SIG-M5 treated with dmso at 0.1 percent for 504 hours (cell line): ENCODE results near the gene GNAI3.
"Not testable (repeated sequence)": the region's sequence is repeated elsewhere in the genome, so short reads cannot be mapped to it uniquely, and the experiment has no call there.

Experiments
- DNase-seq: peaks from one replicate; lab custom pipeline; 2025; ENCODE audit not compliant: unreplicated experiment; lab: John Stamatoyannopoulos, UW

The GNAI3 gene

DNA sequence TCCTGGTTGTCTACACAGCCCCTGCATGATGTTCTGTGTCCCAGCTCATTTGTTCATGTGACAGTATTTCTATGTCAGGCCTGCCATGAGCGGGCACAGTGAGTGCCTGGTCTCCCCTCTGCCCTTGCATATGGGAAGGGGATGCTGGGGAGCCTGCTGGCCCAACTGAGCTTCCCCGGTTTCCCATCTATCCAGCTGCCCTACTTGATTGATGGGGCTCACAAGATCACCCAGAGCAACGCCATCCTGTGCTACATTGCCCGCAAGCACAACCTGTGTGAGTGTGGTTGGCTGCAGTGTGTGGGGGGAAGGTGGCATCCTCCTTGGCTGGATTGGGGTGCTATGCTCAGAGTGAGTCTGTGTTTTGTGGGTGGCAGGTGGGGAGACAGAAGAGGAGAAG, 109.0 kb downstream of the GNAI3 start:
- no peak for DNase-seq

DNA sequence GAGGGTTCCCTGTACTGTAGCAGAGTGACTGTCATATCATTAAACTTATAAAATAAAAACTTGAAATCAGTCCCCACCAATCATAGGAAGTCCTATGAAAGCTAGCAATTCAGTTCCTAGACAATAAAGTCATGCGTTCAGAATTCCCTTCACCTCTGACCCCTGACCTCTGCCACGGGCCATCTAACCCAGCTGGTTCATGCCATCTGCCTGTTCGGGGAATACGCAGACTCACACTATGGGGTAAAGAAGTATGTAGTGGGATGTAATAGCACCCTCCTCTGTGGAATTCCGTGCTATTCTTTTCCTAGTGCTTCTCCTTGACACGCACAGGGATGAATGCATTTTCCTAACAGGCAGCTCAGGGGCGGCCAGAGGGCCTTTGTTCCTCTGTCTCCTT, 109.6 kb downstream of the GNAI3 start:
- DNase-seq, result no peak

GRCh38 chr1:109658533-109659042, 110.2 kb downstream of the GNAI3 start:
- DNase-seq, result no peak

DNA sequence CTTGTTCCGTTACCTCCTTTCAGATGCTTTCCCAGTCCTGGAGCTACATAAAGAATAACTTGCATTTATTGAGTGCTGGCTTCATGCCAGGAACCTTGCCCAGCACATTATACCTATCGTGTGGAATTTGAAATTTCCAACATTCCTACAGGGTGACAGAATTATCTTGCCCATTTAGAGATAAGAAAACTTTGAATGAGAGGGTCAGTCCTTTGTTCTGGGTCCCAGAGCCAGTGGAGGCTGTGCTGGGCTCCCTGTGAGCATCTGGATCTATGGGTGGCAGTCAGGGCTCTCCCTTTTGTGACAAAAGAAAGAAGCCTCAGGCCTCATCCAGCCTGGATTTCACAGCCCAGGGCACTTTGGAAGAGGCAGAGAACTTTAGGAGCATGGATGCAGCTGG, 110.7 kb downstream of the GNAI3 start:
- DNase-seq, result no peak

DNA sequence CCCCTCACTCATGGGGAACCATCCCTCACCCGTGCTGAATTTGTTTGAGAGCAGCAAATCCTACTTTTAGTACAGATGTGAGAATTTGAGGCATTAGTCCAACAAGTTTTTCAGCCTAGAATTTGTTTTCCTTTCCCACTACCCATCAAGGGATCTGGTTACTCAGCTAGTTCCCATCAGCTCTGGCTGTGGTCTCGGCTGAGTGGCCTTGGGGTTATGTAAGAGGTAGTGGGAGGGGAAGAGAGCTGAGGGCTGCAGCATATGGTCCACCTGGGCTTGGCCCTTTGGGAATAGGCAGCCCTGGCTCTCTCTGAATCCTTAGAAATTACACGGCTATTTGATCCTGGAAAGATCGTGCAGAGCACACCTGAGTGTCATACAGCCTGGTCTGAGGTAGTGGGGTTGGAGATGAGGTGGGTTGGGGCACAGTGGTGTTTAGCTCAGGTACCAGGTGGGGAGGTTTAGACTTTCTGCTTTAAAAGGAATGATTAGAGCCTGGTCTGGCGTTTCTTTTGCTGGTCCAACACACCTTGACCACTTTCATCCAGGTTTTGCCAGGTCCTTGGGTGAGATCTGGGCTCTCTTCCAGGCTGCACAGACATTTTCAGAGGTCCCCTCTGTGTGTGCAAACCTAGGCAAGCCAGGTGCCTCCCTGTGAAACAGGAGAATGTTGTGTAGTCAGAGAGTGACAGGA, 111.7 kb downstream of the GNAI3 start:
- no peak for DNase-seq

DNA sequence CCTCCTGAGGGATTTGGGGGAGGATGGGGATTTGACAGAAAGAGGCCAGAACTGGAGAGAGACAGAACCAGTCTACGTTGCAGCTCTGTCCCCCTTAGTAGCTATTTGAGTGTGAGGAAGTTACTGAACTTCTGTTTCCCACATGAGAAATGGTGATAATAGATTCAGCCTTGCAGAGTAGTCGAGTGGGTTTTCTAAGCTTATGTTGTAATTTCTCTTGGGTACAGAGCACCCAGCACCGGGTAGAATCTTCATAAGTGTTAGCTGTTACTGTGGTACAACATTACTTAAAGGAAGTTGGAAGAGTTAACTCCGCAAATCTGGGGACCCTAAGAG, 112.2 kb downstream of the GNAI3 start:
- not testable (repeated sequence) for DNase-seq

- DNase-seq, result no peak
Measured at GRCh38 chr1:109661391-109661790, 113.0 kb downstream of the GNAI3 start.

GRCh38 chr1:109664671-109665070, 116.3 kb downstream of the GNAI3 start:
- no peak for DNase-seq

GRCh38 chr1:109667452-109668122, 119.2 kb downstream of the GNAI3 start, which contains the start of gene GSTM2:
TSS of gene GSTM2 (plus strand) at chr1:109668057. CDS start at chr1:109668116, 59 bp downstream.
- peak; percentile 72 for DNase-seq
